HepG2 (cell line): ENCODE data around the gene BGN. TPM values are rescaled to one million over a fixed set of nuclear protein-coding genes. Genes with fewer than 3 reads are reported as not detected.

Experiments
- ATAC-seq: fragments of 200-7000 bp; cut with Tn5 transposase; 3 replicates; pipeline ENCODE4 v1.9.1; 2020; ENCODE audit warnings: mild to moderate bottlenecking, moderate library complexity
- BruUV-seq: library from RNA; stranded (reverse); fragments of 400-500 nt; replicated peaks from 2 replicates; lab custom pipeline; 2021; lab: Mats Ljungman, UMichigan
- CTCF ChIA-PET: fragments of 300-600 bp; formaldehyde crosslinking; extraction: SDS; loops from one replicate; lab custom pipeline; 2021; ENCODE audit warnings: low total read pairs, inconsistent platforms, low intra/inter-chr PET ratio; lab: Yijun Ruan, JAX
- POLR2A ChIA-PET: fragments of 350-600 bp; sonication (Branson Sonifier 250); formaldehyde crosslinking; loops from one replicate; lab custom pipeline; 2020; ENCODE audit warnings: antibody characterized with exemption, inconsistent platforms; lab: Yijun Ruan, JAX
- DNase-seq: peaks from one replicate; pipeline ENCODE4 v3.0.0-alpha.2; 2015; ENCODE audit warnings: low spot score
- FAIRE-seq: peaks from 3 replicates; lab custom pipeline; 2011; peaks lifted over from hg19 to GRCh38; lab: Jason Lieb, UNC
- H2AFZ ChIP-seq: one replicate; pipeline ENCODE4 v1.6.1; 2011; ENCODE audit warnings: low read length, inconsistent platforms
- H3K27ac ChIP-seq: fragments of 300-600 bp; 3 replicates; pipeline ENCODE4 v1.8.0; 2011; ENCODE audit warnings: mixed run types, mild to moderate bottlenecking, mixed read lengths, low read length, inconsistent platforms; ENCODE audit not compliant: insufficient read depth; ENCODE audit errors: extremely low read length
- H3K27me3 ChIP-seq, 2 experiments: fragments of 200-600 bp in 1 of 2; 2 replicates in 1 of 2; 3 replicates in 1 of 2; pipeline versions ENCODE4 v1.6.0 to v1.8.0; 2011; ENCODE audit warnings: low read length in 2 of 2, mild to moderate bottlenecking in 2 of 2, moderate library complexity in 2 of 2, inconsistent platforms in 1 of 2; ENCODE audit not compliant: insufficient read depth in 2 of 2, control insufficient read depth in 1 of 2
- H3K36me3 ChIP-seq, 2 experiments: fragments of 200-600 bp in 1 of 2; replicated peaks in 1 of 2; 2 replicates in 1 of 2; 3 replicates in 1 of 2; pipeline versions ENCODE4 v1.5.1 to v1.8.0; 2011; ENCODE audit warnings: low read length in 2 of 2, inconsistent platforms in 1 of 2; ENCODE audit not compliant: insufficient read depth in 2 of 2, control insufficient read depth in 1 of 2
- H3K4me1 ChIP-seq: 2 replicates; pipeline ENCODE4 v1.5.1; 2012; ENCODE audit warnings: low read length, inconsistent platforms; ENCODE audit not compliant: insufficient read depth
- H3K4me2 ChIP-seq: 2 replicates; pipeline ENCODE4 v1.6.0; 2011; ENCODE audit warnings: low read depth, low read length, inconsistent platforms
- H3K4me3 ChIP-seq, 3 experiments: fragments of 200-600 bp in 1 of 3; sonication (generic), shearing (Covaris generic) in 1 of 3; replicated peaks in 1 of 3; 2 replicates each; pipeline ENCODE4 v1.5.1; 2011 to 2016; ENCODE audit warnings: low read length in 3 of 3, inconsistent platforms in 2 of 3, low read depth in 2 of 3, mild to moderate bottlenecking in 2 of 3, control low read depth in 1 of 3, mixed read lengths in 1 of 3; ENCODE audit not compliant: insufficient read depth in 1 of 3
- H3K79me2 ChIP-seq: one replicate; pipeline ENCODE4 v1.6.1; 2011; ENCODE audit warnings: low read length, inconsistent platforms; ENCODE audit not compliant: insufficient read depth
- H3K9ac ChIP-seq: 2 replicates; pipeline ENCODE4 v1.6.0; 2011; ENCODE audit warnings: mild to moderate bottlenecking, low read depth, low read length, inconsistent platforms; ENCODE audit not compliant: insufficient read depth
- H3K9me3 ChIP-seq: 2 replicates; pipeline ENCODE4 v1.5.1; 2012; ENCODE audit warnings: mild to moderate bottlenecking, low read length
- H4K20me1 ChIP-seq: 2 replicates; pipeline ENCODE4 v1.6.0; 2011; ENCODE audit warnings: inconsistent platforms, mild to moderate bottlenecking, low read length, moderate library complexity; ENCODE audit not compliant: insufficient read depth
- CEBPB ChIP-seq: IDR thresholded peaks from 2 replicates; pipeline ENCODE4 v1.6.1; 2011; ENCODE audit warnings: low read depth, low read length, improper control_type of control experiment, borderline replicate concordance
- DR1 ChIP-seq: sonication (generic); formaldehyde crosslinking; IDR thresholded peaks from 2 replicates; pipeline ENCODE4 v1.8.0; 2021; ENCODE audit warnings: mild to moderate bottlenecking, missing genetic modification reagents, inconsistent platforms
- NFIC ChIP-seq: IDR thresholded peaks from 2 replicates; pipeline ENCODE4 v1.6.1; 2012; ENCODE audit warnings: mild to moderate bottlenecking, low read length, inconsistent platforms
- RELA ChIP-seq: sonication (generic); formaldehyde crosslinking; IDR thresholded peaks from 2 replicates; pipeline ENCODE4 v1.4.0; 2020; ENCODE audit warnings: missing genetic modification reagents
- YY1 ChIP-seq: IDR thresholded peaks from 2 replicates; pipeline ENCODE4 v1.6.1; 2011; ENCODE audit warnings: low read length, low read depth, moderate library complexity, mild to moderate bottlenecking; ENCODE audit not compliant: insufficient read depth, insufficient replicate concordance
- ZC3H13 ChIP-seq: sonication (generic); formaldehyde crosslinking; IDR thresholded peaks from 2 replicates; pipeline ENCODE4 v1.8.1; 2023; ENCODE audit warnings: mild to moderate bottlenecking, missing genetic modification reagents, moderate library complexity
- ZFP36L2 ChIP-seq: sonication (generic); formaldehyde crosslinking; IDR thresholded peaks from 2 replicates; pipeline ENCODE4 v1.4.0; 2020; ENCODE audit warnings: missing genetic modification reagents
- ZNF530 ChIP-seq: sonication (generic); formaldehyde crosslinking; IDR thresholded peaks from 2 replicates; pipeline ENCODE4 v1.5.0; 2020; ENCODE audit warnings: low read depth, mild to moderate bottlenecking, missing genetic modification reagents
- ZNF577 ChIP-seq: sonication (generic); formaldehyde crosslinking; IDR thresholded peaks from 2 replicates; pipeline ENCODE4 v1.4.0; 2020; ENCODE audit warnings: mild to moderate bottlenecking, low read depth, missing genetic modification reagents, borderline replicate concordance
- ZNF883 ChIP-seq: sonication (generic); formaldehyde crosslinking; IDR thresholded peaks from 2 replicates; pipeline ENCODE4 v1.5.1; 2020; ENCODE audit warnings: mild to moderate bottlenecking, missing genetic modification reagents; ENCODE audit errors: not compliant biosample characterization
- WGBS: methylation state at CpG from one replicate; pipeline ENCODE4 v1.1.6; 2017; ENCODE audit warnings: low lambda C conversion rate; 5-methylcytosine and 5-hydroxymethylcytosine counted together
- in situ Hi-C: cut with HindIII; loops from 2 replicates; pipeline ENCODE4 v1.10.0; 2017; ENCODE audit warnings: low pct_unique_long_range_greater_than_20kb; ENCODE audit not compliant: extremely low pct_ligation_motif_present
- intact Hi-C: fragments of 100-400 bp; cut with micrococcal nuclease; formaldehyde crosslinking; loops from one replicate; pipeline ENCODE4 v1.10.0; 2022; ENCODE audit not compliant: unreplicated experiment
- polyA plus RNA-seq, 8 experiments: library from polyadenylated mRNA; depleted of rRNA in 3 of 8; stranded (reverse) in 7 of 8; unstranded in 1 of 8; fragments of >200 nt; fragmentation: Illumina TruSeq in 4 of 8; extraction: Trizol in 4 of 8; gene quantifications; 2 replicates each; pipeline versions ENCODE4 v1.2.1 to v1.2.3, GENCODE V29; 2011 to 2016; ENCODE audit warnings: low read depth in 4 of 8, missing spikeins in 1 of 8, mixed read lengths in 1 of 8; ENCODE audit not compliant: insufficient read depth in 1 of 8
- total RNA-seq, 5 experiments: library from RNA; depleted of rRNA; stranded (reverse); fragments of >200 nt; fragmentation: Illumina TruSeq; extraction: Trizol; gene quantifications; 2 replicates each; pipeline ENCODE4 v1.2.3, GENCODE V29; 2016; ENCODE audit warnings: low read depth in 1 of 5
- TF ChIP-seq, protein P1 (sequence below): sonication (generic); formaldehyde crosslinking; IDR thresholded peaks from 2 replicates; pipeline ENCODE4 v1.4.0; 2020; ENCODE audit warnings: missing genetic modification reagents
- TF ChIP-seq, protein P2 (sequence below), 2 experiments: sonication (generic) in 1 of 2; formaldehyde crosslinking in 1 of 2; IDR thresholded peaks; 2 replicates each; pipeline versions ENCODE4 v1.4.0 to v1.6.1; 2016 to 2020; ENCODE audit warnings: borderline replicate concordance in 1 of 2, low read depth in 1 of 2, mild to moderate bottlenecking in 1 of 2, missing genetic modification reagents in 1 of 2

BGN gene
- total and polyA plus RNA-seq, 2 of the 13 experiments (the other 11 are each of a cell fraction or from before 2014, with no cell fraction given) = 0.18 to 0.63 TPM

DNA sequence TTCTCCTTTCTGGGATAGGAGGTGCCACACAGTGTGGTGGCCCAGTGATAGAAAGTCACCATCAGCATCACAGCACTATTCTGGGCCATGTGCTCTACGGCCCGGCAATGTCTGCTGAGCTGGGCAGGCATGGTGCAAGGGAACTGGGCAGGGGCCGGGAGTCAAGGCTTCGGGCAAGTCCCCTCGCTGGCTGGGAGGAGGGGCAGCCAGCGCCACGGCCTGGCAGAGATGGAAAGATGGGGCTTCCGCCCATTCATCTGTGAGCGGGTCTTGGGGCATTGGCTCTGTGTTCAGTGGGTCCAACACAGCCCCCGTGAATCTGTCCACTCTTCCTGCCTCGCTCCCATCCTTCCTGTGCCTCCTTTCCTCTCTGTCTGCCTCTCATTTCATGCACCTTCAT lies 15.6 kb downstream of the BGN start:
- in situ Hi-C loops (no loop called here), intact Hi-C loops (no loop called here)
- Histone ChIP-seq H3K36me3 (no peaks in the 10 kb centered on the region), H3K9me3 (no peaks in the 10 kb centered on the region), H3K9ac (no peak overlapping the region), H3K27ac (no peak overlapping the region), H3K4me2 (no peak overlapping the region), H3K79me2 (no peaks in the 10 kb centered on the region)
- FAIRE-seq = no peak
- BruUV-seq = no TSS peak
- no peak for TF ChIP-seq ZC3H13 (CRISPR knock-in tag)
- no peak for TF ChIP-seq ZNF883 (CRISPR knock-in tag)
- TF ChIP-seq ZFP36L2 (CRISPR knock-in tag) = no peak
- TF ChIP-seq, all 625 proteins: peak for 0
- WGBS = no CpG with 5 or more reads among the region's 11 CpGs
- ChIA-PET POLR2A (no interaction called here), CTCF (no interaction called here)
- H2AFZ ChIP-seq = no peak overlapping the region
- H3K4me1 ChIP-seq = no peaks in the 10 kb centered on the region
- no peak overlapping the region for H3K4me3 ChIP-seq
- H4K20me1 ChIP-seq = no peaks in the 10 kb centered on the region
- DNase-seq (no peak), ATAC-seq (no peak)
- H3K27me3 ChIP-seq = no peaks in the 10 kb centered on the region

- Histone ChIP-seq H3K4me1 (no peaks in the 10 kb centered on the region), H3K27ac (no peak overlapping the region), H3K79me2 (no peaks in the 10 kb centered on the region), H3K4me2 (no peak overlapping the region), H3K4me3 (no peak overlapping the region), H3K9me3 (no peaks in the 10 kb centered on the region), H2AFZ (no peak overlapping the region), H3K36me3 (no peaks in the 10 kb centered on the region), H3K9ac (no peak overlapping the region), H3K27me3 (0 out of 5 replicates have a peak, but pooled peaks cover 0 to 5% of the 10 kb centered on the region in 2 experiments), H4K20me1 (no peaks in the 10 kb centered on the region)
- DNase-seq (no peak), ATAC-seq (no peak), FAIRE-seq (no peak)
- POLR2A ChIA-PET = no interaction called here
- intact Hi-C loops (no loop called here), in situ Hi-C loops (no loop called here)
- CTCF ChIA-PET = no interaction called here
- no TSS peak for BruUV-seq
- WGBS = no CpG with 5 or more reads among the region's 17 CpGs
- no peak for TF ChIP-seq ZNF530 (CRISPR knock-in tag)
- no peak for TF ChIP-seq NFIC
- TF ChIP-seq, protein P1, sequence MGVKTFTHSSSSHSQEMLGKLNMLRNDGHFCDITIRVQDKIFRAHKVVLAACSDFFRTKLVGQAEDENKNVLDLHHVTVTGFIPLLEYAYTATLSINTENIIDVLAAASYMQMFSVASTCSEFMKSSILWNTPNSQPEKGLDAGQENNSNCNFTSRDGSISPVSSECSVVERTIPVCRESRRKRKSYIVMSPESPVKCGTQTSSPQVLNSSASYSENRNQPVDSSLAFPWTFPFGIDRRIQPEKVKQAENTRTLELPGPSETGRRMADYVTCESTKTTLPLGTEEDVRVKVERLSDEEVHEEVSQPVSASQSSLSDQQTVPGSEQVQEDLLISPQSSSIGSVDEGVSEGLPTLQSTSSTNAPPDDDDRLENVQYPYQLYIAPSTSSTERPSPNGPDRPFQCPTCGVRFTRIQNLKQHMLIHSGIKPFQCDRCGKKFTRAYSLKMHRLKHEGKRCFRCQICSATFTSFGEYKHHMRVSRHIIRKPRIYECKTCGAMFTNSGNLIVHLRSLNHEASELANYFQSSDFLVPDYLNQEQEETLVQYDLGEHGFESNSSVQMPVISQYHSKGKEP = no peak
- no peak for TF ChIP-seq RELA (CRISPR knock-in tag)
- TF ChIP-seq, protein P2, sequence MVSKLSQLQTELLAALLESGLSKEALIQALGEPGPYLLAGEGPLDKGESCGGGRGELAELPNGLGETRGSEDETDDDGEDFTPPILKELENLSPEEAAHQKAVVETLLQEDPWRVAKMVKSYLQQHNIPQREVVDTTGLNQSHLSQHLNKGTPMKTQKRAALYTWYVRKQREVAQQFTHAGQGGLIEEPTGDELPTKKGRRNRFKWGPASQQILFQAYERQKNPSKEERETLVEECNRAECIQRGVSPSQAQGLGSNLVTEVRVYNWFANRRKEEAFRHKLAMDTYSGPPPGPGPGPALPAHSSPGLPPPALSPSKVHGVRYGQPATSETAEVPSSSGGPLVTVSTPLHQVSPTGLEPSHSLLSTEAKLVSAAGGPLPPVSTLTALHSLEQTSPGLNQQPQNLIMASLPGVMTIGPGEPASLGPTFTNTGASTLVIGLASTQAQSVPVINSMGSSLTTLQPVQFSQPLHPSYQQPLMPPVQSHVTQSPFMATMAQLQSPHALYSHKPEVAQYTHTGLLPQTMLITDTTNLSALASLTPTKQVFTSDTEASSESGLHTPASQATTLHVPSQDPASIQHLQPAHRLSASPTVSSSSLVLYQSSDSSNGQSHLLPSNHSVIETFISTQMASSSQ (IDR thresholded peaks at IDR 0.05; ENCODE audit: low read depth) = no peak
- TF ChIP-seq, protein P2 (CRISPR knock-in tag; IDR thresholded peaks at IDR 0.05; ENCODE audit: borderline replicate concordance) = no peak
- no peak for TF ChIP-seq DR1 (CRISPR knock-in tag)
- no peak for TF ChIP-seq YY1
- no peak for TF ChIP-seq CEBPB
- no peak for TF ChIP-seq ZNF577
Observed at GRCh38 chrX:153511784-153512500, 17.2 kb downstream of the BGN start.
